Measurements from ENCODE around the gene COMMD7. TPM values are rescaled to one million over a fixed set of nuclear protein-coding genes. Genes with fewer than 3 reads are reported as not detected.

Gene COMMD7
- total and polyA plus RNA-seq, 4 donors = 26.2 to 83.3 (median 61.8) TPM

DNA sequence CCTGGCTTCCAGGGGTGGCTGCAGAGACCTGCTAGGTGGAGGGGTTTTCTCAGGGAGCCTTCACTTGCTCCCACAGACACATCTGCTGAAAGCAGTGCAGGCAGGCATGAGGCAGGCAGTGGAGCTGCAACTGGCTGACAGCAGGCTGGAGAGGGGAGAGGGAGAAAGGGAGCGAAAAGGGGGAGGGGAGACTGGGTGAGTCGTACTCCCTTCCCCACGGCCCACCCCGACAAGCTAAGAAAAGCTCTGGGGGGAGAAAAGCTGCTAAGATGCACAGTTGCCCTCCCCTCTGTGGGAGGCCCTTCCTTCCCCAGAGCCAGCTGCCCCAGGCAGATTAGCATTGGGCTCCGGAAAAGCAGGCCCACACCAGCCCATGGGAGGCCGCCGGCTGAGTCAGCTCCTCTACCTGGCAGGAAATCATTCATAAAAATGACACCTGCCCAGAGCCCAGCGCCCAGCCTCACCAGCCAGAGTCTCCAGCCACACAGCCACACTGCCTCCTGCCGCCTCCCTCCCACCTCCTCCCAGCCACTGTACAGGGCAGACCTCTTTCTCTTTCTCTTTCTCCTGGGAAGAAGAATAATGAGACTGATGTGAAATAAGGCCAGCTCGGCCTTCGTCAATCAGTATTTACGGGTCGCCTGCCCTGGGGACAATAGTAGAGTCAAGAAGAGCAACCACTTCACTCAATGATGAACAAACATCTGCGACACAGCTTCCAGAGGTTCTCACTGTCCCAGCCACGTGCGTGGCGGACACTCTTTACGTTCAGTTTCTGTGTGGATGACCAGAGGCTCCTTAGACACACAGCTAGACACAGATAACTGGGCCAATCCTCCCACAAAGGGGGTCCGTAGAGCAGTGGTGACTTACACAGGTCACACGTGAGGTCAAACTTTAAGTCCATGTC is 61.8 kb downstream of the COMMD7 start:
- Histone ChIP-seq H3K27me3 (ENCODE audit: control insufficient read depth, insufficient read depth, low read length) (no peaks in the 10 kb centered on the region), H3K27ac (ENCODE audit: low read depth, low read length) (peak overlapping the region; percentile 43), H3K9me3 (ENCODE audit: control insufficient read depth, insufficient read depth, low read length) (no peaks in the 10 kb centered on the region), H3K4me3 (ENCODE audit: low read depth, low read length) (no peak overlapping the region), H3K4me1 (ENCODE audit: control insufficient read depth, insufficient read depth, low read length) (peaks cover 25% of the 10 kb centered on the region), H3K36me3 (ENCODE audit: control insufficient read depth, insufficient read depth, low read length) (no peaks in the 10 kb centered on the region)
- DNase-seq (ENCODE audit: low read depth in 4 of 6, low spot score in 6 of 6) = peak in 3 of 6 donors; percentile 12 to 78 (median 29)
- WGBS (ENCODE audit: insufficient coverage) = 44% methylated on average over 11 of the region's 20 CpGs

DNA sequence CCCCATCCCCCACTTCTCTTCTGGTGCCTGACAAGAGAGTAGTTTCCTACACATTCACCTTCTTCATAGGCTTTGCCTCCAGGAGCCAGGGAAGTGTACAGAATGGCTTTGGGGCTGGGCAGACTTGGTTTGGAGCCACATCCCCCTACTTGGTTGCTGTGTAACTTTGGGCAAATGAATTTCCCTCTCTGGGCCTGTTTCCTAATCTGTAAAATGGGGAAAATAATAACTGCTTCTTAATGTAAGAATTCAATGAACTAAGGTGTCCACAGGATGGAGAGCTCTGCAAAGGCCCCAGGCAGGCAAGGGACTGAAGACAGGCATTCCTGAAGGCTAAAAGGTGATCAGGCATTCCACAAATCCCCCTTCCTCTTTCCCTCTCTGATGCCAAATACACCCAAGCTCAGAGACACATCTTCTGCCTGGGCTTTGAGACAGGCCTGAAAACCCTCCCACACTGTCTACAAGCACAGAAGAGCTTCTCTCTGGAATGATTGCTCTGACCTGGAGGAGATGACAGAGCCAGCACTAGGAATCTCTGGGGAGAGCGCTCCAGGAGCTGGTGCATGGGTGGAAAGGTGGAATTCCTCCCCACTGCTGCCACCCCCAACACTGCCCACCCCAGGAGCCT is 62.6 kb downstream of the COMMD7 start:
- no CpG with 5 or more reads among the region's 1 CpG for WGBS (ENCODE audit: insufficient coverage)
- Histone ChIP-seq H3K9me3 (ENCODE audit: control insufficient read depth, insufficient read depth, low read length) (no peaks in the 10 kb centered on the region), H3K4me1 (ENCODE audit: control insufficient read depth, insufficient read depth, low read length) (peaks cover 22% of the 10 kb centered on the region), H3K27me3 (ENCODE audit: control insufficient read depth, insufficient read depth, low read length) (no peaks in the 10 kb centered on the region), H3K36me3 (ENCODE audit: control insufficient read depth, insufficient read depth, low read length) (no peaks in the 10 kb centered on the region), H3K27ac (ENCODE audit: low read depth, low read length) (peak overlapping the region; percentile 43), H3K4me3 (ENCODE audit: low read depth, low read length) (no peak overlapping the region)
- peak in 1 of 6 donors; percentile 52 for DNase-seq (ENCODE audit: low read depth in 4 of 6, low spot score in 6 of 6)

DNA sequence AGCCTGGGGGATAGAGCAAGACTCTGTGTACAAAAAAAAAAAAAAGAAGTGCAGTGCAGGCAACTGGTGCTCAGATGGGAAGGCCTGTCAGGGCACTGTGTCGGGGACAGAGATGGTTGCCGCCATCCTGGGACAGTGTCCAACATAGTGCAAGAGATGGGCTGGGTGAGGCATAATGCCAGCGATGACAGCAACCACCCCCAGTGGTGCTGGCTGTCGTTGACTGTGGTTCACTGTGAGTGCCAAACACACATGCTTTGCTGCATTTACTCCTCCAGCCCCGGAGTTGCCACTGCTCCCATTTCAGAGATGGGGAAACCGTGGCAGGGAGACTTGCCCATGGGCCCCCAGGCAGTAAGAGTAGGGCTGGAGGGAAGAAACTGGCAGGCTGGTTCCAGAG is 64.3 kb downstream of the COMMD7 start:
- Histone ChIP-seq H3K9me3 (ENCODE audit: control insufficient read depth, insufficient read depth, low read length) (no peaks in the 10 kb centered on the region), H3K36me3 (ENCODE audit: control insufficient read depth, insufficient read depth, low read length) (no peaks in the 10 kb centered on the region), H3K27ac (ENCODE audit: low read depth, low read length) (no peak overlapping the region), H3K4me3 (ENCODE audit: low read depth, low read length) (no peak overlapping the region), H3K4me1 (ENCODE audit: control insufficient read depth, insufficient read depth, low read length) (peaks cover 19% of the 10 kb centered on the region), H3K27me3 (ENCODE audit: control insufficient read depth, insufficient read depth, low read length) (no peaks in the 10 kb centered on the region)
- WGBS (ENCODE audit: insufficient coverage) = 61% methylated on average over 5 of the region's 6 CpGs
- peak in 5 of 6 donors; percentile 9 to 67 (median 42) for DNase-seq (ENCODE audit: low read depth in 4 of 6, low spot score in 6 of 6)

DNA sequence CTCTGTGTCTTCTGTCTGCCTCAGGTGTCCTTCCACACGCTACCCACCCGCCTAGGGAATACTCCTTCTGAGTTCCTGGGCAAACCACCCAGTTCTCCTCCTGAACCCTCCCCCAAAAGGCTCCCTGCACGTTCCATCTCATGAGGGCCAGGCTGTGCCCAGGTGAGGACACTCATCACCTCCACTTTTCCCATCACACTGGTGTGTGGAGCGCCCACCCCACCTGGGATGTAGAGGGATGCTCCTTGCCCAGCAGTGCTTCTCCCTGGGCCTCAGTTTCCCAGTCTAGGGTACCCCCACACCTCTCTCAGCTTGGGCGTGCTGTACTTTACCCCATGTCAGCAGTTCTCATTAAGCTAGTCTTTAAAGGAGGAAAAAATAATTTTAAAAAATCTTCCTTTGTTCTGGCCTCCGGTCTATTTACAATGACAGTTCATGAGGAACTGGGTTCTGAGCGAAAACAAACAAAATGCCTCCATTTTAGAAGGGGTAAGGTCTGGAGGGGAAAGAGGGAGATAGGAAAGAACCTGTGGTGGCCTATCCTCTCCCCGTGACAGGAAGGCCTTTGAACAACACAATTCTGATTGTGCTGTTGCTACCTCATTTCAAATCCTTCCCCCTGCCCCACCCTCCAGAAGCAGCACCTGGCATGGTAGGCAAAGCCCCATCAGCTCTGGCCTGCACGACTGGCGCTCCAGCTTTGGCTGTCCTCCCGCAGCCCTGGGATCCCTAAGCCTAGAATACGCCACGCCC is 67.9 kb downstream of the COMMD7 start:
- Histone ChIP-seq H3K27ac (ENCODE audit: low read depth, low read length) (no peak overlapping the region), H3K9me3 (ENCODE audit: control insufficient read depth, insufficient read depth, low read length) (no peaks in the 10 kb centered on the region), H3K4me3 (ENCODE audit: low read depth, low read length) (no peak overlapping the region), H3K36me3 (ENCODE audit: control insufficient read depth, insufficient read depth, low read length) (no peaks in the 10 kb centered on the region), H3K4me1 (ENCODE audit: control insufficient read depth, insufficient read depth, low read length) (peaks cover 19% of the 10 kb centered on the region), H3K27me3 (ENCODE audit: control insufficient read depth, insufficient read depth, low read length) (no peaks in the 10 kb centered on the region)
- DNase-seq (ENCODE audit: low read depth in 4 of 6, low spot score in 6 of 6) = no peak
- WGBS (ENCODE audit: insufficient coverage) = 81% methylated on average over 9 of the region's 13 CpGs

DNA sequence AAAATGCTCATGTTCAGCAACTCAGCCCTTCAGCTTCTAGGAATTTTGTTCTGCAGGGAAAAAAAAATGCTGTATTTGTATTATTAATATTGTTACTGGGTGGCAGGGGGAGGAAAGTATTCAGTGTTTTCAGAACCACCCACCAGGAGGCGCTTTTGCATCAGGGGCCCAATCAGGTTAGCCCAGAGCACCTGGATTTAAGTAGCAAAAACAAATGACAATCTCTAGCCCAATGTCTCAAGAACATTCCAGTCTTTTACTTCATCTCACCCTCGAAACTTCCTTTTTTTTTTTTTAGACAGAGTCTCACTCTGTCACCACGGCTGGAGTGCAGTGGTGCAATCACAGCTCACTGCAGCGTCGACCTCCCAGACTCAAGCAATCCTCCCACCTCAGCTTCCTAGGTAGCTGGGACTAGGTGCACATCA is 68.9 kb downstream of the COMMD7 start:
- no peaks in the 10 kb centered on the region for H3K27me3 ChIP-seq (ENCODE audit: control insufficient read depth, insufficient read depth, low read length)
- no peak overlapping the region for H3K27ac ChIP-seq (ENCODE audit: low read depth, low read length)
- peaks cover 19% of the 10 kb centered on the region for H3K4me1 ChIP-seq (ENCODE audit: control insufficient read depth, insufficient read depth, low read length)
- H3K9me3 ChIP-seq (ENCODE audit: control insufficient read depth, insufficient read depth, low read length) = no peaks in the 10 kb centered on the region
- no peak for DNase-seq (ENCODE audit: low read depth in 4 of 6, low spot score in 6 of 6)
- WGBS (ENCODE audit: insufficient coverage) = 44% methylated on average over 2 of the region's 5 CpGs
- no peak overlapping the region for H3K4me3 ChIP-seq (ENCODE audit: low read depth, low read length)
- H3K36me3 ChIP-seq (ENCODE audit: control insufficient read depth, insufficient read depth, low read length) = no peaks in the 10 kb centered on the region

DNA sequence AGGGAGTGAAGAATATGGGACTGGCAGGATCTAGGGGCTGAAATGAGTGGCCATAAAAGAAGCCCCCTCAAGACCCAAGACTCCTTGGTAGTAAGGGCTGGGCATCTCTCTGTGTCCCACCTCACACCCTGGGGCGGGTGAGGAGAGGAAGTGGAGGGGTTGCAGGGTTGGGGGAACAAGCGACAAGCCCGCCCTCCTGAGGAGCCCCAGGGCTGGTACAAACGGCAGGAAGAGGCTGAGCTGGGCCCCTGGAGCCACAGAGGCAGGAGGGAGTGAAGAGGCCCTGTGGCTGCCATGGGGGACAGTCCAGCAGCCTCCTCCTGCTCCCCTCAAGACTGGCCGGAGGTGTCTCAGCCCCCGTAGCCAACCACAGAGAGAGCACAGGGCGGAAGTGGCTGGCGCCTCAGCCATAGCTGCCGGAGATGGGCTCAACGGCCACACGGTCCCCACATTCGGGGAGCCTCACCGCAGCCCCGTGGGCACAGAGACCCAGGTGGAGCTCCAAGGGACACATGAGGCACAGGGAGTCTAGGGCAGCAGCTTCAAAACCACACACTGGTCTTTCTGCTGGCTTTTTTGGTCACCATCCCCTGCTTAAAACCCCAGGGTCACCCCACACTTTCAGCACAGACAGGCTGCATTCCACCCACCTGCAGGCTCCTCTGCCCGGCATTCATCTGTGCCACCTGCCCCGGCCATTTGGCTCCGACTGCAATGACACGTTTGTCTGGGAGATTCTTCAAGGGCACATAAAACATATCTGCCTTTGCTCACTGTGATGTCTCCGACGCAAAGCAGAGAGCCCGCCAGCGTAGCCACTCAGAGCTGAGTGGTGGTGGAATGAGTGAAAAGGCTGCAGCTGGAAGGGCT is 70.0 kb downstream of the COMMD7 start:
- Histone ChIP-seq H3K27me3 (ENCODE audit: control insufficient read depth, insufficient read depth, low read length) (no peaks in the 10 kb centered on the region), H3K4me3 (ENCODE audit: low read depth, low read length) (no peak overlapping the region), H3K27ac (ENCODE audit: low read depth, low read length) (no peak overlapping the region), H3K4me1 (ENCODE audit: control insufficient read depth, insufficient read depth, low read length) (peaks cover 12% of the 10 kb centered on the region), H3K36me3 (ENCODE audit: control insufficient read depth, insufficient read depth, low read length) (no peaks in the 10 kb centered on the region), H3K9me3 (ENCODE audit: control insufficient read depth, insufficient read depth, low read length) (no peaks in the 10 kb centered on the region)
- peak in 1 of 6 donors; percentile 39 for DNase-seq (ENCODE audit: low read depth in 4 of 6, low spot score in 6 of 6)
- 68% methylated on average over 22 of the region's 22 CpGs for WGBS (ENCODE audit: insufficient coverage)

DNA sequence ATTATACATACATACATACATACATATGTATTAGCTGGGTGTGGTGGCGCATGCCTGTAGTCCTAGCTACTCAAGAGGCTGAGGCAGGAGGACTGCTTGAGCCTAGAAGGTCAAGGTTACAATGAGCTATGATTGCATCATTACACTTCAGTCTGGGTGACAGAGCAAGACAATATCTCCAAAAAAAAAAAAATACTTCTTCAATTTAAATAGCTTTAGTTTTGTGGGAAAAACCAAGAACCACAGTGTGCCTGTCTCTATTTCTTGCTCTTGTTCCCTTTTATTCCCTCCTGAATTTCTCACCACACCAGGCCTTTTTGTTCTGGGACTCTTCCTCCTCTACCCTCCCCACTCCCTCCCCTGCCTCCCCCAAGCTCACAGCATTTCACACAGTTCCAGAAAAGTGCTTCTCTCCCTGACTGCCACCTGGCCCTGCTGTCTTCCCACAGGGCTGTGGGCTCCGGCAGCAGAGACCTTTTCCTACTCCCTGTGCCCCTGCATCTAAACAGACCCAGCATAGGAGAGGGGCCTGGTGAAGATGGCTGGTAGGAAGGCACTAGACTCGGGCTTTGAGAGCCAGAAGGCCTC is 70.8 kb downstream of the COMMD7 start:
- Histone ChIP-seq H3K27ac (ENCODE audit: low read depth, low read length) (no peak overlapping the region), H3K4me1 (ENCODE audit: control insufficient read depth, insufficient read depth, low read length) (peaks cover 12% of the 10 kb centered on the region), H3K27me3 (ENCODE audit: control insufficient read depth, insufficient read depth, low read length) (no peaks in the 10 kb centered on the region), H3K36me3 (ENCODE audit: control insufficient read depth, insufficient read depth, low read length) (no peaks in the 10 kb centered on the region), H3K9me3 (ENCODE audit: control insufficient read depth, insufficient read depth, low read length) (no peaks in the 10 kb centered on the region), H3K4me3 (ENCODE audit: low read depth, low read length) (no peak overlapping the region)
- DNase-seq (ENCODE audit: low read depth in 4 of 6, low spot score in 6 of 6) = no peak
- WGBS (ENCODE audit: insufficient coverage) = no CpG with 5 or more reads among the region's 3 CpGs

DNA sequence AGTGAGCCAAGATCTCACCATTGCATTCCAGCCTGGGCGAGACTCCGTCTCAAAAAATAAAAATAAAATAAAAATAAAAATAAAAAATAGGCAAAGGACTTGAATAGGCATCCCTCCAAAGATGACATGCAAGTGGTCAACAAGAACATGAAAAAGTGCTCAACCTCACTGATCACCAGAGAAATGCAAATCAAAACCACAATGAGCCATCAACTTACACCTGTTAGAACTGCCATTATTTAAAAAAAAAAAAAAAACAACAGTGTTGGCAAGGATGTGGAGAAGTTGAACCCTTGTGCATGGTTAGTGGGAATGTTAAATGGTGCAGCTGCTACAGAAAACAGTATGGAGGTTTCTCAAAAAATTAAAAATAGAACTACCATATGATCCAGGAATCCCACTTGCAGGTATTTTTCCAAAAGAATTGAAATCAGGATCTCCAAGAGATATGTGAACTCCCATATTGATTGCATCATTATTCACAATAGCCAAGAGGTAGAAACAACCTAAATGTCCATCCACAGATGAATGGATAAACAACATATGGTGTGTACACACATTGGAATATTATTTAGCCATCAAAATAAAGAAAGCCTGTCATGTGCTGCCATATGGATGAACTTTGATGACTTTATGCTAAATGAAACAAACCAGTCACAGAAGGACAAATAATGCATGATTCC is 72.4 kb downstream of the COMMD7 start:
- H3K27me3 ChIP-seq (ENCODE audit: control insufficient read depth, insufficient read depth, low read length) = no peaks in the 10 kb centered on the region
- WGBS (ENCODE audit: insufficient coverage) = no CpG with 5 or more reads among the region's 2 CpGs
- peaks cover 15% of the 10 kb centered on the region for H3K4me1 ChIP-seq (ENCODE audit: control insufficient read depth, insufficient read depth, low read length)
- no peak overlapping the region for H3K4me3 ChIP-seq (ENCODE audit: low read depth, low read length)
- H3K36me3 ChIP-seq (ENCODE audit: control insufficient read depth, insufficient read depth, low read length) = no peaks in the 10 kb centered on the region
- H3K9me3 ChIP-seq (ENCODE audit: control insufficient read depth, insufficient read depth, low read length) = no peaks in the 10 kb centered on the region
- no peak overlapping the region for H3K27ac ChIP-seq (ENCODE audit: low read depth, low read length)
- no peak for DNase-seq (ENCODE audit: low read depth in 4 of 6, low spot score in 6 of 6)
